GM18867 (cell line): Measurements from ENCODE around the gene MARCHF6.
"Not testable (repeated sequence)": the region's sequence is repeated elsewhere in the genome, so short reads cannot be mapped to it uniquely, and the experiment has no call there.

Experiments used
- ATAC-seq: cut with Tn5 transposase; IDR thresholded peaks from one replicate; pipeline ENCODE4 v1.9.1; 2021; ENCODE audit warnings: mild to moderate bottlenecking, moderate library complexity; ENCODE audit not compliant: unreplicated experiment

MARCHF6 gene

DNA sequence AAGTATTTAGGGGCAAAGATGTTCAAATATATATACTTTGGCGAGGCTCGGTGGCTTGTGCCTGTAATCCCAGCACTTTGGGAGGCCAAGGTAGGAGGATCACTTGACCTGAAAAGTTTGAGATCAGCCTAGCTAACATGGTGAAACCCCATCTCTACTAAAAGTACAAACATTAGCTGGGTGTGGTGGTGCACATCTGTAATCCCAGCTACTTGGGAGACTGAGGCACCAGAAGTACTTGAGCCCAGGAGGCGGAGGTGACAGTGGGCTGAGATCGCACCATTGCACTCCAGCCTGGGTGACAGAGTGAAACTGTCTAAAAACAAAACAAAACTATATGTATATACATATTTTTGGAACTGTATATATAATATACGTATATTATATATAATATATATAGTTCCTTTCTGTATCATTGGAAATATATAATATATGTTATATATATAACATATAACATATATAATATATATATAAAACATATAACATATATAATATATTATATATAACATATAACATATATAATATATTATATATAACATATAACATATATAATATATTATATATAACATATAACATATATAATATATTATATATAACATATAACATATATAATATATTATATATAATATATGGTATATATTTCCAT lies 8.9 kb upstream of the MARCHF6 start:
- not testable (repeated sequence) for ATAC-seq

DNA sequence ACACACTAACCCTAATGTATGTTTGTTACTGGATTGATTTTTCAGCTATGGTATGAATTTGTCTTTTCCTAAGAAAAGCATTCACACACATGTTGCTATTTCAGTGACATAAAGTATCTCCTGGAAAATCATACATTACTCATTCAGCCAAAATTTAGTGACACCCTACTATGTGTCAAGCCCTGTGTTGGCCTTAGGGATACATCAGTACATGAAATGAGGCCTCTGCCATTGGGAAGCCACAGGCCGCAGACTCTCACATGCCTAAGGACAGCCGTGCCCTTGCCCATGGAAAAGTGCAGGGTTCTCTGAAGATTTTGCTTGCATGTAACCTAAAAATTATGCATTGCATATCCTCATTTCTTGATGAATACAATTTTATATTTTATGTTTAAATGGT lies 5.2 kb upstream of the MARCHF6 start:
- no peak for ATAC-seq

DNA sequence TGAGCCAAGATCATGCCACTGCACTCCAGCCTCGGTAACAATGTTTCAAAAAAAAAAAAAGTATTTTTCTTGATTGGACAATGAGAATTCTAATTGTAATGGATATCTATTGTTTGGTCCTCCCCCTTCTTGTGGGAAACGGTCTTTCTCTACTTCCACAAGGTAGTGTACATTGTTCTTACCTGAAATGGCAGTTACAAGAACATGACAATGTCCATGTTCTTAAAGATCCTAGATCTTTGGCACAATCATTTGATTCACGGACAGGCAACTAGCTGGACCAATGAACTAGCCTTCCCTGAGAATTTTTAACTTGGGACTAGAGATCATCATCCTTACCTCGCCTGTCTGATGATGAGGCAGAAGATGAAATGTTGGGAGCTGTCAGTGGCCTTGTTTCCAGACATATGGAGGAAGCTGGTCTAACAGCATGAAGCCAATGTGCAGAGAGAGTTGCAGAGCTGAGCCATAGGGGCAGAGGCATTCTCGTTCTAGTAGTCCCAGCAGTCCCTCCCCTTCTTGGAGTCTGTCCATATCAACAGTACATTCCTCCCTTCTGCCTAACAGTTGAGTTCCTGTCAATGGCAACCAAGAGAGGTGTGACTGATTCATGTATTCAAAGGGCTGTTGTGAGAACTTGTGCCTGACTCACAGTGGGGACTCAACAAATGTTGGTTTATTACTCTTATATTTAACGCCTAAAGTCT lies 2.1 kb upstream of the MARCHF6 start:
- no peak for ATAC-seq

DNA sequence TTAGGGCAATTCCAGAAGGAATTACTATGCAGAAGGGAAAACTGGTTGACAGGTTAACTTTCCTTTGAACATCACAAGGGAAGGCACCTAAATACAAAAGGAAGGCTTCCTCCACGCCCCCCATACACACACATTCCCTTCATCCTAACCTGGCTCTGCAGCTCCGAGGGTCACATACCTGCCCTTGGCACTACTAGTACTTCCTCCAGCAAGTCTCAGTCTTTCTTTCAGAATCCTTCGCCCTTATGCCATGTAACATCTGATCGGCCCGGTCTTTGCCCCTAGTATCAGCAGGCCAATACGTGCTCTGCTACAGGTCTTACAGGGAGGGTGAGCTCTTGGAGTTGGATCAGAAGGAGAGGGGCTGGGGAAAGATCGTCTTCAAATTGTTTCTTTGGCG lies 1.6 kb upstream of the MARCHF6 start:
- no peak for ATAC-seq

DNA sequence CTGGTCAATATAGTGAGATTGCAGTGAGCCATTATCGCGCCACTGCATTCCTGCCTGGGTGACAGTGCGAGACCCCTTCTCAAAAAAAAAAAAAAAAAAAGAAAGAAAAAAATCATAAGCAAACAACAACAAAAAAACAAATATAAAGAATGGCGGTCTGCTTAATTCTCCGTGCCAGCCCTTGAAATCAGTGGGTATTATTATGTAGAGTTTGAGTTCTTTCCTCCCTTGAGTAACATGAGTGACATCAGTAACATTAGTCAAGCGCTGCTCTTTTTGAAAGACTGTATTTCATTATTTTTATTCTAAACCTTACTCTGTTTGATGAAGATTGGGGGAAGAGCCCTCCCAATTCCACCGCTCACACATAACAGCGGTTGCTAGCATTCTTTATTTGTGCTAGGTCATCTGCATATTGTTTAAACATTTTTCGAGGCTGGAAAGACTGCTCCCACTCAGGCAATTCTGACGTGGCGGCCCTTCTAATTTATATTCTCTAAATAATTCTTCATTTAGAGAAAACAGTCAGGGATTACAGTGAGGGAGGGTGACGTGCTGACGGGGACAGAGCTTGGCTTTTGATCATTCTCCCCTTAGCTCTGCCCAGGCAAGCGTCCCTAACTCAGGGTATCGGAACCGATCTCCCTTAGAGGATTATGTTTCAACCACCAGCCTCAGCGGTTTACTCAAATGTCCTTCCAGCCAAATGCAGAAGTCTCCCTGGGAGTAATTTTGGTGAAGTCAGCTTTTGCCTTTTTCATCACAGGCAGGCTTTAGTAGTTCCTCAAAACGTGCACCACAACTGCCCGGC lies 860 bp upstream of the MARCHF6 start:
- ATAC-seq: no peak

DNA sequence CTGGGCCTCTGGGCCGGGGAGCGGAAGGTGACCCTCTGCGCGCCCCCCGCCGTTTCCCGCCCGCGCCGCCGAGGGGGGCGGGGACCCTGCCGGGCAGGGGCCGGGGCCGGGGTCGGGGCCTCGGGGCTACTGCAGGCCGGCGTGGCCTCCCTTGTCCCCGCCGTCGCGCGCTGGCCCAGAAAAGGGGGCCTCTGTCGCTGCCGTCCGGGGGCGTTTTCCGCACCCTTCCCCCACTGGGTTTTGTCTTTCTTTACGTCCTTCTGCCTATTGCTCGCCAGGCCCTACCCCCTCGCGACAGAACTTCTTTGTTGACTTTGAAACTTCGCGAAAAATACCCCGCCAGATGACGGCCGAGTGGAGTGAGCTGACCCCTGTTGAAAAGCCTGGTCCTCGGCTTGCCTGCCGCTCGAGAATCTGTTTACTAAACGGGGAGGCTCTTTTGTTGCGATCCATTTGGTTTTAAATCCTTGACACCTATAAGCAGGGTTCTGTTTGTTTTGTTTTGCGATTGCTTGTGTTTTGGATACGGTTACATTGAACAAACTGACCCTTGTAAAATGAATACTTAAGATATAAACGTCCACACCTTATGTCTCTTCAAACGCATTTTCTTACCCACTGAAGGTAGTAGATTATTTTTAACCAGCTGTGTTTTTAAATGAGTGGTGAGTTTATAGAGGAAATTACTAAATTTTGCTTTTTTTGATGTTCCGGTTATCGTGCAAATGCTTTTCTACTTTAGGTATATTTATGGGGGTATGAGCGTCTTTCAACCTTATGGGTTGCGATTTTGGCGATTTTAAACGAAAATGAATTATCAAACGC lies 765 bp downstream of the MARCHF6 start:
- peak; percentile 22 for ATAC-seq

DNA sequence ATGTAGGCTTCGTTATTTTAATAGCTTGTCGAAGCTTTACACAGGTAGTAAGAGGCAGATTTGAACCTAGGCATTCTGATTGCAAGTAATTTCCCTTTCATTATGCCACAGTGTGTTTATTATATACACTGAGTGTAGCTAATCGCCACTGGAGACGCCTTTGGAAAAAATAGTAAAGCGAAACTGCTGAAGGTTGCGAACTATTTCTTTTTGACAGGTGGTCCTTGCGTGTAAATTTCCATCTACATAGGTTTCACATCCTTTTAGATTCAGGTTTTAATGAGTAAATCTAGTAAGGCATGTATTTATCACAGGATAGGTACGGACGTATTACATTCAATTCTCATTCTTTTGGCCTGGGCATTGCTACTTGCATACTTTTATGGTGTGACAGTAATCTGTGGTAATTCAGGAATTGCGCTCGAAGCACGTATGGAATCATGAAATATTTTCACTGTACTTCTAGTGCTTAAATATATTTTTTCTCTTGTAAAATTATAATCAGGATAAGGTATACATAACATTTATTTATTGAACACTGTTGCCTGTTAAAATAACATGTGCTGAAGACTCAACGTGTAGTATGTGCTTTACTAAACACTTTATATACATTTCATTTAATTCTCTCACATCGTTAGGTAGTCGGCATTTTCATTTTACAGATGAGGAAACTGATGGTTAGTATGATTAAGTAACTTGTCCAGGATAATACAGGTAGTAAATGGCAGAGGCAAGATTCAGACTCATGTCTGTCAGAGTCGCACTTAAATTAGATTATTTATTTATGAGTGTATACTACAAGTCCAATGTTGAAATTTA lies 1.8 kb downstream of the MARCHF6 start:
- ATAC-seq: peak; percentile 12

DNA sequence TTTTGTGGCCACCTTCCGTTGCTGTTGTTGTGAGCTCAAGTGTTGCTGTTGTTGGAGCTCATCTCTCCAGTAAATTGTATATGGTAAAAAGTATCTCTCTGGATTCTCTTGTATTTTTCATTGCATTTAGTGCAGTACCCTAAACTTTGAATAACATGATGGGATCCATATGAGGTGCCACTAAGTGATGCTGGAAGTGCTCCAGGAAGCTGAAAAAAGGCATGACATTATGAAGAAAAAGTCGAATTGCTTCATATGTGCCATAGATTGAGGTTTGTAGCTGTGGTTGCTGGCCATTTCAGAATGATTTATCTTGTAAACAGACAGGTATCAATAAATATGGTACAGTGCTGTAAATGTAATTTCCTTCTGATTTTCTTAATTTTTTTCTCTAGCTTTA lies 5.5 kb downstream of the MARCHF6 start:
- ATAC-seq: no peak

DNA sequence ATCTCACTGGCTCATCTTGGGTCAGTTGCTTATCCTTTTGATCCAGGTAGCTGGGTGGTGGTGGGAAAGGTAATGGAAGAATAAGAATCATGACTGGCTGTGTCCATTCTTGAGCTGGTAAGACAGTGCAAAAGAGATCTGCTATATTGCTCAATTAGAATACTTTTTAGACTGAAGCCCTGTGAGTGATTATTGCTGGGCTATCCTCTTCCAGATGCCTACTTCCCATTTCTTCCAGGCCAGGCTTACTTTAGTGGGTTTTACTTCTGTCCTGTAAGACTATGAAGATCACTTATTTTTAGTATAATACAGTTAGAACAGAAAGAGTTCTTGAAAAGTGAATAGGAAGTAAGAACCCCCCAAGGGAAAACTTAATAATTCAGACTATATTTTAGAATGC lies 7.2 kb downstream of the MARCHF6 start:
- ATAC-seq: no peak

DNA sequence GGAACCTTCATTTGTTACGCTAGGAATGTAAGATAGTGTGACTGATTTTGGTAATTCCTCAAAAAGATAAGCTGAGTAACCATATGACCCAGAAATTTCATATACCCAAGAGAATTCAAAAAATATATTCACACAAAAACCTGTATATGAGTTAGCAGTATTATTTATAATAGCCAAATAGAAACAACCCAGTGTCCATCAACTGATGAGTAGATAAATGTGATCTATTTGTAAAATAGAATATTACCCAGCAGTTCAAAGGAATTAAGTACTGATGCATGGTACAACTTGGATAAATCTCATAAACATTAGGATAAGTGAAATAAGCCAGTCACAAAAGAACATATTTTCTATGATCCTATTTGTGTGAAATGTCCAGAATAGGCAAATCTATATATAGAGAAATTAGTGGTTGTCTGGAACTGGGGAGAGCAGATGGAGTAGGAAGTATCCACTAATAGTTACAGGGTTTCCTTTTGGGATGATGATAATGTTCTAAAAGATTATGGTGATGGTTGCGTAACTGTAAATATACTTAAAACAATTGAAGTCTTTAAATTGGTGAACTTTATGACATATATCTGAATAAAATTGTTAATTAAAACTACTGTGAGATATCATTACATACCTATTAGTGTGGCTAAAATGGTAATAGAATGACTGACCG lies 10.2 kb downstream of the MARCHF6 start:
- ATAC-seq: no peak

DNA sequence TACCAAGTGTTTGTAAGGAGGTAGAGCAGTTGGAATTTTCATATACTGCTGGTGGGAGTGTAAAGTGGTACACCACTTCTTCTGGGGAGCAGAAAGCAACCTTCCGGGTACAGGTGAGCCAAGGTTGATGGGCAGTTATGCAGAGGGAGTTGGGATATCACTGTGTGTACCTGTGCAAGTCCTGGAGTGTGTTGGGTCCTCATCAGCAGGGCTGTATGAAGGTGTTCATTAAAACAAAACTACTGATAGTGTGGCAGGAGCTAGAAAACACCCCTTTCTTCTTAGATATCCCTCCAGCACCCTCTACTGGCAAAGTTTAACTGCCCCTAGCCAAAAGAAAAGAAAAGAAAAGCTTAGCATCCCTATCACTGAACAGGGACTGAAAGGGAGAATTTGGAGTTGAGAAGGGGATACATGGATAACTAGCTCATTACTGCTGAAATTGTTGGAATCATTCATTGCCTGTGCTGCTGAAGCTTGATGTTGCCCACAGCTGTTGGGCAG lies 10.7 kb downstream of the MARCHF6 start:
- ATAC-seq: no peak

DNA sequence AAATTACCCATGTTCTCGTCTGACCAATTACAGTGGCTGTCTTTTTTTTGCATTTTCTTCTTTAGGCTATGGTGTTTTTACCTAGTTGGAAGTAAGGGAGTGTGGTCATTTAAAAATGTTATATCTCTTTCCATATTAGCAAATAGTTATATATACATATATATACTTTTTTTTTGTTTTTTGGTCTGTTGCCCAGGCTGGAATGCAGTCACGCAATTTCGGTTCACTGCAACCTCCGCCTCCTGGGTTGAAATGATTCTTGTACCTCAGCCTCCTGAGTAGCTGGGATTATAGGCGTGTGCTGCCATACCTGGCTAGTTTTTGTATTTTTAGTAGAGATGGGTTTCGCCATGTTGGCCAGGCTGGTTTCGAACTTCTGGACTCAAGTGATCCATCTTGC lies 12.3 kb downstream of the MARCHF6 start:
- ATAC-seq: no peak

DNA sequence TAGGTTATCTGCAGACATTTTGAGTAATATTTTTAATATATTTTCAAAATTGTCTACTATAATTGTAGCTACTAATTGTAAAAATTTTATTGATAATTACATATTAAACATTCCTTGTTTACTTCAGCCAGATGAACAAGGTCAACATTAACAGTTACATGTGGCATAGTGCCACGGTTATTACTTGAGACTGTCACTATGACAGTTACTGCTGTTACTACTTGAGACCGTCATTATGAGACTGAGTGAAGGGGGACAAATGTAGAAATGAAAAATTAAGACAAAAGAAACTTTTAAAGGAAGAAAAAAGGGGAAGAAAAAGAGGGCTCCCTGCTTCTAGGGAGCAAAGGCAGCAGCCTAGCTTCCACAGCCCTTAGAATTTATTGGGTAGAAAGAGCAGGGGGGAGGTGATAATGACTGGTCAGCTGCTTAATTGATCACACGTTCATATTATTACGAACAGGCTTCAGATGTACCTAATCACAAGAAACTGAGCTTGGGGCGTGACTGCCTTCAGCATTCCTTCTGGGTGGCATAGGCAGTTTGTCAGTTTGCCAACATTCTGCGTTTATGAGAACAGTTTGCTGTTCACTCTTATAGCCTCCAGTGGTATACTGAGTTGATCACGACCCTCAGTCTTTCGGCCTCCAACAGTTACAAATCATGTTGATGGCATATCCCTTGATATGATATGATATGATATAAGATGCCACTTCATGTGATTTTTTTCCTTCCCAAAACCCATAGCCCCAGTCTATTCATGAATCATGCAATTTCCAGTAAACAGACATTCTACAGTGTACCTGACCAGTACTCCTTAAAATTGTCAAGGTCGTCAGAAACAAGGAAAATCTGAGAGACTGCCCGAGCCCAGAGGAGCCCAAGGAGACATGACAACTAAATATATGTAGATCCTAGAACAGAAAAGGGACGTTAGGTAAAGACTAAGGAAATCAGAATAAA lies 13.1 kb downstream of the MARCHF6 start:
- no peak for ATAC-seq

DNA sequence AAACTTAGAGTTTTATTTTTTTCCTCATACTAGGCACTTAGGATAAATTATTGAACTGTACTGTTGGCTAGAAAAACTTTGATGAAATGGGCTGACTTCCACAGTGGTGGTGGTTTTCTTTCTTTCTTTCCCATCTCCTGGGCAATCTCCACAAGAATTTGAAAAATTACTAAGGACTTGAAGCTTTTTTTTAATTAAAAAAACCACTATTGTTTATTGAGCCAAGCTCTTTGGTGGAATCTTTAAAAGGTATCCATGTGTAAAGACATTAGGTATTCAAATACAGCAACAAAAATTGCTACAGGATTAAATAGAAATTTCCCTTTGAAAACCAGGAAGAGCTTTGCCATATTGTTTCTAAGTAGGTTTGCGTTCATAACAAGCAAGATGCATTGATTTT lies 14.1 kb downstream of the MARCHF6 start:
- ATAC-seq: no peak

DNA sequence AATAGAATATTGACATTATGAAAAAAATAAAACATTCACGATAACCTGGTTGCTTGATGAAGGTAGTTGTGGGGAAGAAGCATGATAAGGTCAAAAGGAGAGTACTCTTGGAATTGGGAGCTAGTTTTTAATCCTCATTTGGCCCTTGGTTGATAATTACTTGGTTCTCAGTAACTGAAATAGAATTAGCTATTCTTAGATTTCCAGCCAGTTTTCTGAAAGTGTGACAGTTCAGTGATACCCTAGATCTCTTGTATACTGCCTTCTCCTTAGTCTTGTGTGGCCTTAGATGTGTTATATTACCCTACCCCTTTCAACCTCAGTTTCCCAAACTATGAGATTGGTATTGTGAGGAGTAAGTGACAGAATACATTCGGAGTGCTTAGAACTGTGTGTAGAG lies 17.4 kb downstream of the MARCHF6 start:
- no peak for ATAC-seq

DNA sequence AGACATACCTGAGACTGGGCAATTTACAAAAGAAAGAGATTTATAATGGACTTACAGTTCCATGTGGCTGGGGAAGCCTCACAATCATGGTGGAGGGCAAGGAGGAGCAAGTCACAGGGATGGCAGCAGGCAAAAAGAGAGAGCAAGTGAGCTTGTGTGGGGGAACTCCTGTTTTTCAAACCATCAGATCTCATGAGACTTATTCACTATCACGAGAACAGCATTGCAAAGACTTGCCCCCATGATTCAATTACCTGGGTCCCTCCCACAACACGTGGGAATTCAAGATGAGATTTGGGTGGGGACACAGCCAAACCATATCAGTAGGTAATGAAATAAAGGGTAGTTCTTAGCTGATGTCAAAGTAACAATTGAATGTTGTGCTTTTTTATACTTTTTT lies 17.9 kb downstream of the MARCHF6 start:
- not testable (repeated sequence) for ATAC-seq

DNA sequence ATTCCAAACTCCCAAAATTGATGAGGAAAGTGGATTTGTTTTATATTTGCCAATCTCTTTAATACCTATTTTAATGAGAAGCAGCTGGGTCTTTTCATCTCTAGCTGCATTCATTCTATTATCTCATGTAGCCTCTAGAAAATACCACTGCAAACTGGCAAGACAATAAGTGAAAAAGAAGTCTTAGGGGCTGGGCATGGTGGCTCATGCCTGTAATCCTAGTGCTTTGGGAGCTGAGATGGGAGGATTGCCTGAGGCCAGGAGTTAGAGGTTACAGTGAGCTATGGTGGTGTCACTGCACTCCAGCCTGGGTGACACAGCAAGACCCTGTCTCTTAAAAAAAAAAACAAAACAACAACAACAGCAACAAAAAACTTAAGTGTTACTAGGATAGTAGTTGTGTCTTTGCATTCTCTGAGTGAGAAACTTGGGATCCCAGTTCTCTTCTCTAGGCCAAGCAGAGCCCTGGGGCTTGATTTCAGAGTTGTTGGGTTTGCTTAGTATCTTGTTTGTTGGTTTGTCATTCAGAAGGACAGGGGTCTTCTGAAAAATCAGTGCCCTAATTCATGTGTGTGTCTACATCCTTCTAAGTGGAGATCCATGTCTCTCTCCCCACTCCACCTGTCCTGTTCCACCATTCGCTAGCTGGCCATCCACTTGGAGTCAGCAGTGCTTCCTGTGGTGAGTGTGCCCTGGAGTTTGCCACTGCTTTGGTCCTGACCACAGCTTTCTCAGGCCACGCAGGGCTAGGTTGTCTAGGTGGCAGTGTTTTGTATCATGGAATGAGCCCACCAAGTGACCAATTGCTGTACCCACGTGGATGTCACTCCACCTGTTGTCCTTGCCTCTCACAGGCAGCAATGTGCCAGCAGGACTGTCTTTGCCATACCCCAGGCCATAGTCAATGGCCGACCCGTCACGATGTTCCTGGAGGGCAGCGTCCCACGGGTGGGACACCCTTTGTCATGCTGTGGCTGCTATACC lies 19.5 kb downstream of the MARCHF6 start:
- no peak for ATAC-seq
